Cardiac fibroblast (primary cell): ENCODE measurements around the gene PCDH17.
A peak's percentile ranks its signal among the peaks of the same experiment; 100 is the strongest.

Experiments used
- DNase-seq, 2 donors: peaks; one replicate each; pipeline versions ENCODE4 v3.0.0 to v3.0.0-alpha.2; 2010; ENCODE audit warnings: low read depth in 2 of 2
- H3K4me3 ChIP-seq, 2 donors: replicated peaks in 1 of 2; 1 replicate in 1 of 2; 2 replicates in 1 of 2; pipeline ENCODE4 v1.5.1; 2011; ENCODE audit warnings: low read depth in 2 of 2, low read length in 2 of 2, mild to moderate bottlenecking in 2 of 2, moderate library complexity in 1 of 2
- CTCF ChIP-seq: IDR thresholded peaks from one replicate; pipeline ENCODE4 v1.5.1; 2011; ENCODE audit warnings: low read depth, mild to moderate bottlenecking, low read length, inconsistent platforms

The PCDH17 gene

GRCh38 chr13:57630661-57631595 is 616 bp upstream of the PCDH17 start:
- peak in 1 of 2 donors; percentile 46 for DNase-seq
- peak overlapping the region; percentile 48 to 51 for H3K4me3 ChIP-seq
- no peak for TF ChIP-seq CTCF

- H3K4me3 ChIP-seq: peak overlapping the region; percentile 48 to 51
- TF ChIP-seq CTCF: no peak
These were observed 964 bp downstream of the PCDH17 start for GRCh38 chr13:57632276-57633140.

GRCh38 chr13:57633141-57633949 is 1.8 kb downstream of the PCDH17 start:
- no peak overlapping the region for H3K4me3 ChIP-seq
- peak; percentile 41 for TF ChIP-seq CTCF
- peak in 1 of 2 donors; percentile 14 for DNase-seq

More at GRCh38 chr13:57632276-57633140, 964 bp downstream of the PCDH17 start:
- DNase-seq: peak; percentile 1 to 11

- H3K4me3 ChIP-seq: no peak overlapping the region
- DNase-seq: no peak
- TF ChIP-seq CTCF: no peak
These were observed 2.6 kb downstream of the PCDH17 start for GRCh38 chr13:57633950-57634838.

GRCh38 chr13:57634839-57635165 is 3.3 kb downstream of the PCDH17 start:
- DNase-seq: no peak
- no peak overlapping the region for H3K4me3 ChIP-seq
- no peak for TF ChIP-seq CTCF
